SH-SY5Y (cell line): ENCODE data around the gene THUMPD2.

Experiments used
- GATA2 ChIP-seq: IDR thresholded peaks from 2 replicates; pipeline ENCODE4 v1.6.1; 2011; ENCODE audit warnings: mild to moderate bottlenecking, low read depth, low read length
- GATA3 ChIP-seq: IDR thresholded peaks from 2 replicates; pipeline ENCODE4 v1.6.1; 2011; ENCODE audit warnings: low read depth, mild to moderate bottlenecking, low read length, moderate library complexity

DNA sequence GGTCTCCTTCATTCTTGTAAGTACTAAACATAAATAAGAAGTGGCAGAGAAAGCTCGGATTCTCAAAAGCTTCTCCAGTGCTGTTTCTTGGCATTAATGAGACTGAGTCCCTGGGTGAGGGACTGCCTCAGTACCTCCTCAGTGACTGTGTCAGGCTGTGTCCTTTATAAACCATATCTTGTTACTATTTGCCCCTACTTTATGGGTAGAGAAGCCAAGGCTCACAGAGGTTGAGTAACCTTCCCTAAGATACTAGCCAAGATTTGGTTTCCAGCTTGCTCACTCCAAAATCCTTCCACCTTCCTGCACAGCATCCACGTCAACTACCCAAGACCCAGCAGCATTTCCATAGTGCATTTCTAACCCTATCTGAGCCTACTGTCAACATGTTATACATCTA, 55.6 kb downstream of the THUMPD2 start:
- no peak for TF ChIP-seq GATA2
- TF ChIP-seq GATA3, result no peak
